ENCODE results near the gene TMC6. TPM values are rescaled to one million over a fixed set of nuclear protein-coding genes. Genes with fewer than 3 reads are reported as not detected.

The TMC6 gene
- total RNA-seq, 1 donor from 2014 or later: 19.6 TPM

- no peaks in the 10 kb centered on the region for H3K27me3 Mint-ChIP-seq (ENCODE audit: low read depth)
- H3K36me3 Mint-ChIP-seq (ENCODE audit: low read depth): peaks cover 8% of the 10 kb centered on the region
- DNase-seq (ENCODE audit: low spot score): no peak
- H3K9me3 Mint-ChIP-seq (ENCODE audit: low read depth): no peaks in the 10 kb centered on the region
- TF ChIP-seq CTCF (IDR thresholded peaks at IDR 0.05): no peak
- H3K4me3 Mint-ChIP-seq (ENCODE audit: unreplicated experiment): no peak overlapping the region
- H3K27ac Mint-ChIP-seq (ENCODE audit: unreplicated experiment): no peak overlapping the region
- peaks cover 10% of the 10 kb centered on the region for H3K4me1 Mint-ChIP-seq (ENCODE audit: low read depth)
Observed at GRCh38 chr17:78063489-78063888, 65.1 kb downstream of the TMC6 start.

GRCh38 chr17:78062596-78062995, 66.0 kb downstream of the TMC6 start:
- peaks cover 18% of the 10 kb centered on the region for H3K4me1 Mint-ChIP-seq (ENCODE audit: low read depth)
- no peak for DNase-seq (ENCODE audit: low spot score)
- H3K4me3 Mint-ChIP-seq (ENCODE audit: unreplicated experiment): no peak overlapping the region
- no peak for TF ChIP-seq CTCF (IDR thresholded peaks at IDR 0.05)
- no peak overlapping the region for H3K27ac Mint-ChIP-seq (ENCODE audit: unreplicated experiment)
- H3K36me3 Mint-ChIP-seq (ENCODE audit: low read depth): peaks cover 4% of the 10 kb centered on the region
- H3K27me3 Mint-ChIP-seq (ENCODE audit: low read depth): no peaks in the 10 kb centered on the region
- H3K9me3 Mint-ChIP-seq (ENCODE audit: low read depth): no peaks in the 10 kb centered on the region

Other genes starting within 250 kb of the TMC6 start
- 16.8 to 23.9 TPM (median 19.8 TPM) in 3 replicates for gene TNRC6C, start 170.1 kb downstream of the TMC6 start, total RNA-seq
- gene TMC8, start 2.0 kb upstream of the TMC6 start, total RNA-seq: 0.40 to 0.97 TPM in 2 of 3 replicates, not detected in the other
- gene C17orf99, start 17.6 kb upstream of the TMC6 start, total RNA-seq: not detected in 3 replicates
- gene SYNGR2, start 39.8 kb upstream of the TMC6 start, total RNA-seq: 35.1 to 57.6 TPM (median 52.3 TPM) in 3 replicates
- gene TK1, start 58.3 kb upstream of the TMC6 start, total RNA-seq: 21.1 to 29.5 TPM (median 23.4 TPM) in 3 replicates
- 25.5 to 31.7 TPM (median 28.3 TPM) in 3 replicates for gene AFMID, start 58.6 kb upstream of the TMC6 start, total RNA-seq
- gene BIRC5, start 85.5 kb upstream of the TMC6 start, total RNA-seq: 10.2 to 11.6 TPM (median 10.9 TPM) in 3 replicates
- not detected in 3 replicates for gene TMEM235, start 102.9 kb upstream of the TMC6 start, total RNA-seq
- 13.6 to 26.2 TPM (median 14.4 TPM) in 3 replicates for gene SOCS3, start 231.3 kb upstream of the TMC6 start, total RNA-seq
- gene PGS1, start 249.9 kb upstream of the TMC6 start, total RNA-seq: 22.1 to 30.4 TPM (median 22.7 TPM) in 3 replicates